Gastrocnemius medialis (tissue), 4 donors: ENCODE results near the gene PCDHAC1.

Experiments
- POLR2A ChIP-seq, 2 donors: fragments of 450-650 bp; IDR thresholded peaks; one replicate each; pipeline ENCODE4 v1.6.1; 2017; ENCODE audit warnings: antibody characterized with exemption in 2 of 2, mild to moderate bottlenecking in 2 of 2, moderate library complexity in 2 of 2
- TF ChIP-seq, protein P1 (sequence below), 5 experiments: fragments of 450-650 bp in 3 of 5; fragments of 200-600 bp in 2 of 5; sonication (generic) in 2 of 5; IDR thresholded peaks in 4 of 5; conservative IDR thresholded peaks in 1 of 5; 1 replicate in 4 of 5; 2 replicates in 1 of 5; pipeline ENCODE4 v1.5.1; 2016 to 2019; ENCODE audit warnings: antibody characterized with exemption in 5 of 5, mild to moderate bottlenecking in 3 of 5, moderate library complexity in 3 of 5

DNA sequence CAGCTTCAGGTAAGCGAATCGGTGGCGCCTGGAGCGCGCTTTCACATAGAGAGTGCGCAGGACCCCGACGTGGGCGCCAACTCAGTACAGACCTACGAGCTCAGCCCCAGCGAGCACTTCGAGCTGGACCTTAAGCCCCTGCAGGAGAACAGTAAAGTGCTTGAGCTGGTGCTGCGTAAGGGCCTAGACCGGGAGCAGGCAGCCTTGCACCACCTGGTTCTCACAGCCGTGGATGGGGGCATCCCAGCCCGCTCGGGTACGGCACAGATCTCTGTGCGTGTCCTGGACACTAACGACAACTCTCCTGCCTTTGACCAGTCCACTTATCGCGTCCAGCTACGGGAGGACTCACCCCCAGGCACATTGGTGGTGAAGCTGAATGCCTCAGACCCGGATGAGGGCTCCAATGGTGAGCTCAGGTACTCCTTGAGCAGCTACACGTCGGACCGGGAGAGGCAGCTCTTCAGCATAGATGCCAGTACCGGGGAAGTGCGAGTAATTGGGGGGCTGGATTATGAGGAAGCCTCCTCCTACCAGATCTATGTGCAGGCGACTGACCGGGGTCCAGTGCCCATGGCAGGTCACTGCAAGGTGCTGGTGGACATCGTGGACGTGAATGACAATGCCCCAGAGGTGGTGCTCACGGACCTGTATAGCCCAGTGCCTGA, 41.3 kb downstream of the PCDHAC1 start:
- TF ChIP-seq, protein P1, sequence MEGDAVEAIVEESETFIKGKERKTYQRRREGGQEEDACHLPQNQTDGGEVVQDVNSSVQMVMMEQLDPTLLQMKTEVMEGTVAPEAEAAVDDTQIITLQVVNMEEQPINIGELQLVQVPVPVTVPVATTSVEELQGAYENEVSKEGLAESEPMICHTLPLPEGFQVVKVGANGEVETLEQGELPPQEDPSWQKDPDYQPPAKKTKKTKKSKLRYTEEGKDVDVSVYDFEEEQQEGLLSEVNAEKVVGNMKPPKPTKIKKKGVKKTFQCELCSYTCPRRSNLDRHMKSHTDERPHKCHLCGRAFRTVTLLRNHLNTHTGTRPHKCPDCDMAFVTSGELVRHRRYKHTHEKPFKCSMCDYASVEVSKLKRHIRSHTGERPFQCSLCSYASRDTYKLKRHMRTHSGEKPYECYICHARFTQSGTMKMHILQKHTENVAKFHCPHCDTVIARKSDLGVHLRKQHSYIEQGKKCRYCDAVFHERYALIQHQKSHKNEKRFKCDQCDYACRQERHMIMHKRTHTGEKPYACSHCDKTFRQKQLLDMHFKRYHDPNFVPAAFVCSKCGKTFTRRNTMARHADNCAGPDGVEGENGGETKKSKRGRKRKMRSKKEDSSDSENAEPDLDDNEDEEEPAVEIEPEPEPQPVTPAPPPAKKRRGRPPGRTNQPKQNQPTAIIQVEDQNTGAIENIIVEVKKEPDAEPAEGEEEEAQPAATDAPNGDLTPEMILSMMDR (IDR thresholded peaks at IDR 0.05 in 4 of 5, conservative IDR thresholded peaks at IDR 0.05 in 1 of 5), result no peak
- no peak for TF ChIP-seq POLR2A (IDR thresholded peaks at IDR 0.05)
